CD4-positive, alpha-beta memory T cell (primary cell): ENCODE measurements around the gene FAM219B. TPM values are rescaled to one million over a fixed set of nuclear protein-coding genes. Genes with fewer than 3 reads are reported as not detected.
A peak's percentile ranks its signal among the peaks of the same experiment; 100 is the strongest.
"Not testable (repeated sequence)": the region's sequence is repeated elsewhere in the genome, so short reads cannot be mapped to it uniquely, and the experiment has no call there.

Source experiments
- CTCF ChIA-PET: fragments of 350-600 bp; sonication (Branson Sonifier 250); formaldehyde crosslinking; loops from one replicate; lab custom pipeline; 2021; ENCODE audit warnings: inconsistent platforms; ENCODE audit not compliant: partially characterized antibody; lab: Charles Lee
- POLR2A ChIA-PET: fragments of 350-600 bp; sonication (Branson Sonifier 250); formaldehyde crosslinking; loops from one replicate; lab custom pipeline; 2021; ENCODE audit not compliant: partially characterized antibody; lab: Charles Lee
- DNase-seq, 5 donors: peaks; one replicate each; pipeline versions ENCODE4 v3.0.0 to v3.0.0-alpha.2; 2020 to 2022; ENCODE audit warnings: mixed read lengths in 1 of 5
- H3K27ac ChIP-seq: one replicate; pipeline ENCODE4 v1.7.0; 2013; ENCODE audit warnings: low read depth, low read length
- H3K27me3 ChIP-seq: 2 replicates; pipeline ENCODE4 v1.7.0; 2013; ENCODE audit warnings: mild to moderate bottlenecking, low read length, moderate library complexity; ENCODE audit not compliant: insufficient read depth
- H3K36me3 ChIP-seq: 2 replicates; pipeline ENCODE4 v1.7.0; 2013; ENCODE audit warnings: mild to moderate bottlenecking, low read length, moderate library complexity; ENCODE audit not compliant: insufficient read depth
- H3K4me1 ChIP-seq: 2 replicates; pipeline ENCODE4 v1.7.0; 2013; ENCODE audit warnings: mild to moderate bottlenecking, low read length, moderate library complexity; ENCODE audit not compliant: insufficient read depth
- H3K4me3 ChIP-seq, 2 donors: one replicate each; pipeline ENCODE4 v1.7.0; 2013; ENCODE audit warnings: low read length in 2 of 2, mild to moderate bottlenecking in 1 of 2
- H3K9me3 ChIP-seq, 2 donors: one replicate each; pipeline ENCODE4 v1.7.0; 2013; ENCODE audit warnings: low read length in 2 of 2, control low read depth in 1 of 2; ENCODE audit not compliant: control insufficient read depth in 1 of 2
- H3K27ac Mint-ChIP-seq, 7 donors: one replicate each; pipeline ENCODE4 v1.8.0; 2020 to 2021; ENCODE audit warnings: mixed read lengths in 7 of 7, mild to moderate bottlenecking in 6 of 7, inconsistent platforms in 3 of 7, moderate library complexity in 3 of 7
- H3K27me3 Mint-ChIP-seq, 2 donors: one replicate each; pipeline ENCODE4 v1.8.0; 2020 to 2021; ENCODE audit warnings: mixed read lengths in 2 of 2
- H3K36me3 Mint-ChIP-seq, 2 donors: one replicate each; pipeline ENCODE4 v1.8.0; 2020 to 2021; ENCODE audit warnings: mixed read lengths in 2 of 2, inconsistent platforms in 1 of 2, mild to moderate bottlenecking in 1 of 2
- H3K4me1 Mint-ChIP-seq, 4 donors: one replicate each; pipeline ENCODE4 v1.8.0; 2020 to 2021; ENCODE audit warnings: mixed read lengths in 4 of 4, mild to moderate bottlenecking in 1 of 4
- H3K4me3 Mint-ChIP-seq, 8 donors: one replicate each; pipeline ENCODE4 v1.8.0; 2020 to 2021; ENCODE audit warnings: mixed read lengths in 8 of 8, mild to moderate bottlenecking in 7 of 8, moderate library complexity in 6 of 8, inconsistent platforms in 3 of 8
- H3K9me3 Mint-ChIP-seq, 8 donors: one replicate each; pipeline ENCODE4 v1.8.0; 2020 to 2021; ENCODE audit warnings: mixed read lengths in 8 of 8, mild to moderate bottlenecking in 5 of 8, inconsistent platforms in 3 of 8, moderate library complexity in 1 of 8
- intact Hi-C: fragments of 100-400 bp; cut with micrococcal nuclease; formaldehyde crosslinking; loops from one replicate; pipeline ENCODE4 v1.15.1; 2023
- polyA plus RNA-seq, 2 donors: library from polyadenylated mRNA; unstranded; fragments of 300-500 nt; fragmentation: Illumina TruSeq; gene quantifications; one replicate each; pipeline ENCODE4 v1.2.3, GENCODE V29; 2021
- total RNA-seq, 2 experiments: library from RNA; stranded (reverse); gene quantifications; one replicate each; pipeline ENCODE4 v1.2.3, GENCODE V29; 2021

FAM219B gene
- total and polyA plus RNA-seq, 4 experiments from 2014 or later = 17.4 to 117 (median 63.6) TPM

DNA sequence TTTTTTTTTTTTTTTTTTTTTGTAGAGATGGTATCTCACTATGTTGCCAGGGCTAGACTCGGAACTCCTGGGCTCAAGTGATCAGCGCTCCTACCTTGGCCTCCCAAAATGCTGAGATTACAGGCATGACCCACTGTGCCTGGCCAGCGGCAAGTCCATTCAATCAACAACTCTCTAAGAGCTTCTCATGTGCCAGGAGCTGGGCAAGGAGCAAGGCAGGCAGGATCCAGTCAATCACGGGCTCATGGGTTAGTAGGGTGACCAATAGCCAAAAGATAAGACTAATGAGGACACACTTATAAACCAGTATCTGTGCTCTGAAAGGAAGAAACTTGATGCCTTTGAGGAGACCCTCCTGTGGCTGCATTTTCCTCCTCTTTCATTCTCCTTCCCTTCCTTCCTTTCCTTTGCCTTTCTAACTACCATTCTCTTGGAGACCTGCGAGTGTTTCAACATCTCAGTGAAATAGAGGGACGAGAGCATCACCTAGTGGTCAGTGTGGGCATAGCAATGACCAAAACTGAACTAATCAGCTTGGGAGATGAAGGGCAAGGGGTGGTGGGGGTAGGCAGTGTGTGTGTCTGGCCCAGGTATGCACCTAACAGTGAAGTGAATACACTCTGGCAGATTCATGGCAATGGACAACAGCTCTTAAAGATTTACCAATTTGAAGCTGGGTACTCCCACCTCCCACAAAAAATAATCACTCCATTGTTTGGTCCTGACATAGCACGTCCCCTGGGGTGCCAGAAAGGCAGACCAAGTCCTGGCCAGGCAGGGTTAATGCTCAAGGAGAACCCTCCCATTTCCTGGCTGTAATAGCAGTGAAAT is 43.6 kb upstream of the FAM219B start:
- Mint-ChIP-seq H3K4me3 (no peak overlapping the region), H3K27me3 (peaks cover 2% of the 10 kb centered on the region in 2 donors), H3K27ac (peak overlapping the region in 1 of 7 donors; percentile 1), H3K4me1 (peaks cover under 1 to 11% (median 3%) of the 10 kb centered on the region in 4 donors), H3K36me3 (no peaks in the 10 kb centered on the region), H3K9me3 (no peaks in the 10 kb centered on the region)
- DNase-seq = peak; percentile 70 to 79 (median 75)
- Histone ChIP-seq H3K4me1 (peaks cover 5% of the 10 kb centered on the region), H3K4me3 (no peak overlapping the region), H3K27ac (no peak overlapping the region), H3K27me3 (no peaks in the 10 kb centered on the region), H3K36me3 (no peaks in the 10 kb centered on the region), H3K9me3 (no peaks in the 10 kb centered on the region)
- POLR2A ChIA-PET = interaction anchor here (0.8 to 2.1 kb wide), 7 partner anchors 12 to 953 kb away, joined by 3 to 5 read pairs (median 3); partner anchors contain the start of genes COX5A, FBXO22 and MPI
- intact Hi-C loops = loop anchor here (1.0 to 5.0 kb wide), 4 partner anchors 43 to 315 kb away; partner anchors contain the start of gene FAM219B
- CTCF ChIA-PET = interaction anchor here (0.6 to 5.1 kb wide), 37 partner anchors 9 to 333 kb away, joined by 3 to 97 read pairs (median 5); partner anchors contain the start of genes COX5A, CPLX3, CSK and FAM219B

DNA sequence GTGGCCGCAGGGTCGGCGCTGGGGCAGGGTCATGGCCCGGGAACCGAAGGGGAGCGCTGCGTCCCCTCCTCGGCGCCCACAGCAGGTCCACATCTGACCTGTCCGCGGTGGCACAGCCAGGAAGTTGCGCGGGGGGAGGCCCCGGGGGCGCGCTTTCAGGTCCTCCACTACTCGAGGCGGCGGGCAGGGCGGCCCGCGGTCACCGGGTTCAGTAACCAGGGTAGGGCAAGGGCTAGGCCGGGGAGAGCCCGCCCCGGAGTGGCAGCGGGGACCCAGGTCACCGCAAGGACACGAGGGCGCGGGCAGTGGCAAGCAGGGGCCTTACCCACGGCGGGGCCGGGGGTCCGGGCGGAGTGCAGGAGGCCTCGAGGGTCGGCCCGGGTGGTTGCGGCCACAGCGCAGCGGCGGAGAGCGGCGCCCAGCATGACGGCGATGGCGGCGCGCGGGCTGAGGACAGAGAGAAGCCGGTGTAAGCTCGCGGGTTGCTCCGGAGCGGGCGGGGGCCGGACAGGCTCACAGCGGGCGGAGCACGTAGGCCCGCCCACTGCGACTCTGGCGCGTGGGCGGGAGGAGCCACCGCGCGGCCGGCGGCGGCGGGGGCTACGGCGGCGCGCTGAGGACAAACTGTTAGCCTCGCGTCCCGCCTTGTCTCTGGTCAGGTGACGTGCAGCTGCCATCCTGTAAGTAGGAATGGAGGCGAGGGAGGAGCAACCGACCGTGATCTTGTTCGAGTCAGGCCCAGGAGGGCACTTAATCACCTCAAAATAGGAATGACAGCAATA is 31.1 kb upstream of the FAM219B start, which contains the start of gene COX5A:
Gene COX5A, minus strand, starts transcription at position 484 of the 782 bp plus-strand sequence. Its CDS starts 59 bp downstream, at position 425.
- Mint-ChIP-seq H3K27me3 (no peaks in the 10 kb centered on the region), H3K9me3 (no peaks in the 10 kb centered on the region), H3K4me1 (peaks cover 21 to 40% (median 28%) of the 10 kb centered on the region in 4 donors), H3K4me3 (peak within 1 kb of the TSS; percentile 88 to 95 (median 94)), H3K27ac (peak within 1 kb of the TSS; percentile 88 to 96 (median 92)), H3K36me3 (peaks cover 0 to 10% of the 10 kb centered on the region in 2 donors)
- ChIA-PET CTCF (interaction anchor here (0.9 to 2.0 kb wide), 5 partner anchors 13 to 150 kb away, joined by 3 to 6 read pairs (median 4); no protein-coding TSS in a partner anchor), POLR2A (interaction anchor here (0.9 to 2.3 kb wide), 24 partner anchors 13 to 477 kb away, joined by 3 to 17 read pairs (median 4); partner anchors contain the start of genes CLK3, CYP1A1, FAM219B and PPCDC)
- H3K27ac ChIP-seq = peak within 1 kb of the TSS; percentile 79
- DNase-seq = peak; percentile 92 to 95 (median 93)
- H3K36me3 ChIP-seq = no peaks in the 10 kb centered on the region
- H3K9me3 ChIP-seq = no peaks in the 10 kb centered on the region
- H3K4me1 ChIP-seq = peaks cover 38% of the 10 kb centered on the region
- H3K4me3 ChIP-seq = peak within 1 kb of the TSS; percentile 41 to 96
- no peaks in the 10 kb centered on the region for H3K27me3 ChIP-seq
- intact Hi-C loops = loop anchor here (1.0 to 5.0 kb wide), 11 partner anchors 19 to 515 kb away; partner anchors contain the start of genes CLK3, FAM219B, MPI and PPCDC

DNA sequence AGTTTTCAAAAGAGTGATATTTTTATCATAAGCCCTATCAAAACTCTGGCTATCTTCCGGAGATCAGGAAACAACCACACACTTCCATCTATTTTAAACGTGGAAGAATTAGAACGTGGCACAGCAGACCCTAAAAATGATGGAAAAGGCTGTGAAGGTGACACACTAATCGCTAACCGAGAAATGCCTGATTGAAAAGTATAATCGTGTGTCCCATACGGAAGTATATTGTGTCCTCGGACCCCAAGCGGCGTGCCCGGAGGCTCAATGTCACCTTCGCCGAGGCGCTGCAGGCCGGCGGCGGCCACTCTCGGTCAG is 30.6 kb upstream of the FAM219B start:
- ChIA-PET POLR2A (interaction anchor here (1.0 to 2.3 kb wide), 17 partner anchors 13 to 322 kb away, joined by 3 to 17 read pairs (median 5); partner anchors contain the start of genes CLK3, CYP1A1, FAM219B and PPCDC), CTCF (interaction anchor here (1.7 to 2.0 kb wide), 2 partner anchors 14 to 149 kb away, joined by 6 read pairs; no protein-coding TSS in a partner anchor)
- Histone ChIP-seq H3K27me3 (no peaks in the 10 kb centered on the region), H3K4me1 (peaks cover 38% of the 10 kb centered on the region), H3K27ac (peak overlapping the region; percentile 79), H3K4me3 (peak overlapping the region; percentile 41 to 96), H3K36me3 (no peaks in the 10 kb centered on the region), H3K9me3 (no peaks in the 10 kb centered on the region)
- H3K36me3 Mint-ChIP-seq = peaks cover 0 to 11% of the 10 kb centered on the region in 2 donors
- peak overlapping the region; percentile 88 to 95 (median 94) for H3K4me3 Mint-ChIP-seq
- H3K9me3 Mint-ChIP-seq = no peaks in the 10 kb centered on the region
- peaks cover 23 to 45% (median 29%) of the 10 kb centered on the region in 4 donors for H3K4me1 Mint-ChIP-seq
- peak overlapping the region; percentile 81 to 89 (median 86) for H3K27ac Mint-ChIP-seq
- H3K27me3 Mint-ChIP-seq = no peaks in the 10 kb centered on the region
- no peak for DNase-seq
- intact Hi-C loops = loop anchor here (5.0 kb wide), 3 partner anchors 45 to 515 kb away; partner anchors contain the start of genes MPI and SIN3A

DNA sequence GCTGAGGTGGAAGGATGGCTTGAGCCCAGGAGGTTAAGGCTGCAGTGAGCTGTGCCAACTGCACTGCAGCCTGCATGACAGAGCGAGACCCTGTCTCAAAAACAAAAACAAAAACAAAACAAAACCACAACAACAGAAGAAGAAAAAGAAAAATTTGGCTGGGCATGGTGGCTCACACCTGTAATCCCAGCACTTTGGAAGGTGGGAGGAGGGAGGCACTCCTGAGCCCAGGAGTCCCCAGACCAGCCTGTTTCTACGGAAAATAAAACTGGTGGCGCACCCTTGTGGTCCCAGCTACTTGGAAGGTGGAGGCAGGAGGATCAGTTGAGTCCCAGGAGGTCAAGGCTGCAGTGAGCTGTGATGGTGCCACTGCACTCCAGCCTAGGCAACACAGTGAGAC is 28.5 kb upstream of the FAM219B start:
- H3K27me3 Mint-ChIP-seq, H3K4me3 ChIP-seq, DNase-seq, H3K9me3 Mint-ChIP-seq, H3K9me3 ChIP-seq, POLR2A ChIA-PET, H3K27me3 ChIP-seq, H3K36me3 ChIP-seq, H3K27ac ChIP-seq: not testable (repeated sequence)
- Mint-ChIP-seq H3K27ac (peak overlapping the region in 5 of 7 donors; percentile 24 to 83 (median 77)), H3K36me3 (peaks cover 0 to 19% of the 10 kb centered on the region in 2 donors), H3K4me1 (peaks cover 27 to 45% (median 29%) of the 10 kb centered on the region in 4 donors), H3K4me3 (peak overlapping the region in 7 of 8 donors; percentile 24 to 72 (median 58))
- H3K4me1 ChIP-seq = peaks cover 38% of the 10 kb centered on the region
- CTCF ChIA-PET = interaction anchor here (0.7 to 1.8 kb wide), 9 partner anchors 14 to 269 kb away, joined by 3 to 7 read pairs (median 3); partner anchors contain the start of gene FAM219B
- intact Hi-C loops = loop anchor here (5.0 kb wide), 3 partner anchors 43 to 517 kb away; partner anchors contain the start of genes MPI and SIN3A

DNA sequence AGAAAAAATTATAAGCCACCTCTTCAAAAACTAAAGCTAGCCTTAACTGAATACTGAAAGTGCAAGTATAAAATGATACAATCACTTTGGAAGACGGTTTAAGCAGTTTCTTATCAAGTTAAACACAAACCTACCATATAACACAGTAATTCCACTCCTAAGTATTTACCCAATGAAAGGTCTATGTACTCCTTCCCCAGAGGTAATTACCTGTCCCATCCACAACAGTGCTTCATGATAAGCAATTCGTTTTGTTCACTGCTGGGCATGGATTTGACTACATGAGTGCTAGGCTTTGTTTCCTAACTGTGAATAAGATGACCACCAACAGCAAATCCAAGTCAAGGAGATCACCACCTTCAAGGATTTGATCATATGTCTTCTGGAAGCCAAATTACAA is 26.9 kb upstream of the FAM219B start:
- H3K27ac ChIP-seq = no peak overlapping the region
- Mint-ChIP-seq H3K27ac (peak overlapping the region in 4 of 7 donors; percentile 13 to 63 (median 41)), H3K36me3 (peaks cover 6 to 28% of the 10 kb centered on the region in 2 donors), H3K4me3 (peak overlapping the region in 2 of 8 donors; percentile 20 to 49), H3K9me3 (no peaks in the 10 kb centered on the region), H3K4me1 (peaks cover 25 to 40% (median 27%) of the 10 kb centered on the region in 4 donors), H3K27me3 (no peaks in the 10 kb centered on the region)
- POLR2A ChIA-PET = interaction anchor here (1.7 kb wide), 1 partner anchor 27 kb away, joined by 5 read pairs; the partner anchor contains the start of gene FAM219B
- peaks cover 38% of the 10 kb centered on the region for H3K4me1 ChIP-seq
- H3K27me3 ChIP-seq = no peaks in the 10 kb centered on the region
- peaks cover 6% of the 10 kb centered on the region for H3K36me3 ChIP-seq
- H3K9me3 ChIP-seq = no peaks in the 10 kb centered on the region
- DNase-seq = no peak
- CTCF ChIA-PET = interaction anchor here (1.5 to 1.8 kb wide), 3 partner anchors 16 to 146 kb away, joined by 4 to 7 read pairs (median 5); no protein-coding TSS in a partner anchor
- no peak overlapping the region for H3K4me3 ChIP-seq
- intact Hi-C loops = no loop called here

DNA sequence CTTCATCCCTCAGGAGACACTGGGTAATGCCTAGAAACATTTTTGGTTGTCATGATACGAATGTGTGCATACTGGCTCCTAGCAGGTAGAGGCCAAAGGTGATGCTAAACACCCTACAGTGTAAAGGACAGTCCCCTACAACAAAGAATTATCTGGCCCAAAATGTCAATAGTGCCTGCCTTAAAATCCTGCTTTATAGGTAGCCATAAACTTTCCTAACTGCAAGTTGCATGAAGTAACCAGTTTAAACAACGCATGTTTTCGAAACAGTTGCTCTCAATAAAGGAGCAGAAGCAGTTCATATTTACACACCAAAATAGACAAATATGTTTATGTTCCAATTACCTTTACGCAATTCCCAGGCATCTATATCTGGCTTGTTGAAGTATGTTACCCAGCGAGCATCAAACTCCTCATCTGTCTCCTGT is 22.1 kb upstream of the FAM219B start:
- H3K27me3 ChIP-seq = no peaks in the 10 kb centered on the region
- intact Hi-C loops = no loop called here
- Mint-ChIP-seq H3K9me3 (no peaks in the 10 kb centered on the region), H3K36me3 (peaks cover 17 to 45% of the 10 kb centered on the region in 2 donors), H3K4me1 (peaks cover 6 to 10% (median 9%) of the 10 kb centered on the region in 4 donors), H3K4me3 (no peak overlapping the region), H3K27me3 (no peaks in the 10 kb centered on the region), H3K27ac (no peak overlapping the region)
- peaks cover 18% of the 10 kb centered on the region for H3K36me3 ChIP-seq
- H3K4me3 ChIP-seq = no peak overlapping the region
- DNase-seq = no peak
- ChIA-PET POLR2A (no interaction called here), CTCF (no interaction called here)
- H3K9me3 ChIP-seq = no peaks in the 10 kb centered on the region
- no peak overlapping the region for H3K27ac ChIP-seq
- peaks cover 7% of the 10 kb centered on the region for H3K4me1 ChIP-seq
